ENCODE results near the gene STARD3. TPM values are rescaled to one million over a fixed set of nuclear protein-coding genes. Genes with fewer than 3 reads are reported as not detected.

STARD3 gene
- polyA plus RNA-seq, 2 of the 4 experiments (the other 2 are of a cell fraction), result 54.6 to 56.0 TPM

GRCh38 chr17:39675390-39676082 is 38.6 kb downstream of the STARD3 start:
- FAIRE-seq, result no peak

GRCh38 chr17:39676198-39676819 is 39.4 kb downstream of the STARD3 start:
- CTCF ChIA-PET, result interaction anchor here (0.6 to 50.7 kb wide), 8 partner anchors 4 to 857 kb away, joined by 3 to 1391 read pairs (median 32); partner anchors contain the start of genes ERBB2, MIEN1, PGAP3 and PNMT
- FAIRE-seq (no peak), ATAC-seq (peak; percentile 10 to 11; a peak in 3 of 6 replicates), DNase-seq (ENCODE audit: low read depth in 1 of 2, low spot score in 1 of 2) (peak in 1 of 2 experiments; percentile 51)
- WGBS (ENCODE audit: missing lambda C conversion rate), result 73% methylated on average over 7 of the region's 7 CpGs
- H3K27ac ChIP-seq, result no peak overlapping the region
- peaks cover 21% of the 10 kb centered on the region; the same call in 2 of the 3 replicates for H3K4me1 ChIP-seq
- no peak overlapping the region for H3K4me2 ChIP-seq
- POLR2A ChIA-PET, result no interaction called here
- H3K4me3 ChIP-seq, result no peak overlapping the region
- TF ChIP-seq KDM1A (IDR thresholded peaks at IDR 0.05; ENCODE audit: low read depth), result peak; percentile 68; the same call in 1 of the 2 replicates
- TF ChIP-seq HDAC2 (IDR thresholded peaks at IDR 0.05), result peak; percentile 73; the same call in 1 of the 2 replicates
- peak; percentile 94; the same call in 1 of the 2 replicates for TF ChIP-seq CHD4 (IDR thresholded peaks at IDR 0.05; ENCODE audit: borderline replicate concordance)
- TF ChIP-seq PHF8 (IDR thresholded peaks at IDR 0.05; ENCODE audit: borderline replicate concordance, low read depth), result no peak
- no peaks in the 10 kb centered on the region for H3K9me3 ChIP-seq

More at GRCh38 chr17:39675390-39676082, 38.6 kb downstream of the STARD3 start:
- Histone ChIP-seq H3K4me1 (peaks cover 21% of the 10 kb centered on the region; the same call in 2 of the 3 replicates), H3K9me3 (no peaks in the 10 kb centered on the region), H3K4me3 (no peak overlapping the region), H3K4me2 (no peak overlapping the region), H3K27ac (peak overlapping the region in 1 of 2 experiments; percentile 18; a peak in 2 of 6 replicates)
- POLR2A ChIA-PET, result interaction anchor here (1.3 kb wide), 1 partner anchor 12 kb away, joined by 7 read pairs; the partner anchor contains the start of gene PGAP3
- 77% methylated on average over 10 of the region's 10 CpGs for WGBS (ENCODE audit: missing lambda C conversion rate)
- ATAC-seq (peak in 1 of 2 experiments; percentile 9; a peak in 3 of 6 replicates), DNase-seq (ENCODE audit: low read depth in 1 of 2, low spot score in 1 of 2) (no peak)
- CTCF ChIA-PET, result interaction anchor here (0.6 to 50.7 kb wide), 8 partner anchors 9 to 858 kb away, joined by 3 to 1391 read pairs (median 3); partner anchors contain the start of genes ERBB2, MIEN1, PGAP3 and PPP1R1B
- no peak for TF ChIP-seq HOXB13 (CRISPR knock-in tag; IDR thresholded peaks at IDR 0.05; ENCODE audit: low read depth)
- TF ChIP-seq MAFK (IDR thresholded peaks at IDR 0.05; ENCODE audit: partially characterized antibody), result no peak
- TF ChIP-seq NFE2L2 (conservative IDR thresholded peaks at IDR 0.05; ENCODE audit: low read length), result no peak

- ATAC-seq (no peak), FAIRE-seq (no peak), DNase-seq (ENCODE audit: low read depth in 1 of 2, low spot score in 1 of 2) (no peak)
- Histone ChIP-seq H3K27ac (no peak overlapping the region), H3K4me2 (no peak overlapping the region), H3K4me1 (peaks cover 21% of the 10 kb centered on the region; the same call in 2 of the 3 replicates), H3K9me3 (no peaks in the 10 kb centered on the region), H3K4me3 (no peak overlapping the region)
- no peak for TF ChIP-seq ZFP36 (IDR thresholded peaks at IDR 0.05; ENCODE audit: borderline replicate concordance, partially characterized antibody)
- no peak for TF ChIP-seq FOSB (CRISPR knock-in tag; IDR thresholded peaks at IDR 0.05)
- TF ChIP-seq ZNF302 (CRISPR knock-in tag; IDR thresholded peaks at IDR 0.05), result no peak
- no peak for TF ChIP-seq HOXA7 (CRISPR knock-in tag; IDR thresholded peaks at IDR 0.05)
- TF ChIP-seq TP53 (CRISPR knock-in tag; IDR thresholded peaks at IDR 0.05), result no peak
- TF ChIP-seq USF2 (IDR thresholded peaks at IDR 0.05), result no peak
- TF ChIP-seq POLR2AphosphoS2 (conservative IDR thresholded peaks at IDR 0.05; ENCODE audit: low read length), result no peak
- TF ChIP-seq GATA3 (IDR thresholded peaks at IDR 0.05; ENCODE audit: borderline replicate concordance), result no peak
- no peak for TF ChIP-seq CBX8 (IDR thresholded peaks at IDR 0.05)
- no peak for TF ChIP-seq RAD21 (conservative IDR thresholded peaks at IDR 0.05 in 1 of 2, IDR thresholded peaks at IDR 0.05 in 1 of 2)
- no peak for TF ChIP-seq NFE2L2 (conservative IDR thresholded peaks at IDR 0.05; ENCODE audit: low read length)
- TF ChIP-seq RCOR1 (IDR thresholded peaks at IDR 0.05; ENCODE audit: low read depth, low read length), result no peak
- no peak for TF ChIP-seq HES2 (IDR thresholded peaks at IDR 0.05)
- TF ChIP-seq RFX5 (IDR thresholded peaks at IDR 0.05), result no peak
- TF ChIP-seq CEBPB (IDR thresholded peaks at IDR 0.05), result no peak
- no peak for TF ChIP-seq E2F6 (IDR thresholded peaks at IDR 0.05; ENCODE audit: borderline replicate concordance, low read depth)
- 89% methylated on average over 8 of the region's 8 CpGs for WGBS (ENCODE audit: missing lambda C conversion rate)
- ChIA-PET CTCF (interaction anchor here (1.1 to 50.7 kb wide), 5 partner anchors 5 to 53 kb away, joined by 3 to 1391 read pairs (median 236); partner anchors contain the start of genes ERBB2, MIEN1, PGAP3 and PNMT), POLR2A (no interaction called here)
Observed at GRCh38 chr17:39677072-39677471, 40.1 kb downstream of the STARD3 start.
